Fibroblast of pulmonary artery (primary cell): ENCODE results near the gene AMMECR1L.

ENCODE experiments used
- DNase-seq: peaks from one replicate; pipeline ENCODE4 v3.0.0-alpha.2; 2010; ENCODE audit warnings: low read depth
- H3K4me3 ChIP-seq: replicated peaks from 2 replicates; pipeline ENCODE4 v1.5.1; 2011; ENCODE audit warnings: low read depth, mild to moderate bottlenecking, control low read depth, low read length, moderate library complexity
- TF ChIP-seq, protein P1 (sequence below): IDR thresholded peaks from 2 replicates; pipeline ENCODE4 v1.5.1; 2011; ENCODE audit warnings: mild to moderate bottlenecking, control low read depth, low read length, inconsistent platforms; ENCODE audit errors: missing control alignments

Gene AMMECR1L

DNA sequence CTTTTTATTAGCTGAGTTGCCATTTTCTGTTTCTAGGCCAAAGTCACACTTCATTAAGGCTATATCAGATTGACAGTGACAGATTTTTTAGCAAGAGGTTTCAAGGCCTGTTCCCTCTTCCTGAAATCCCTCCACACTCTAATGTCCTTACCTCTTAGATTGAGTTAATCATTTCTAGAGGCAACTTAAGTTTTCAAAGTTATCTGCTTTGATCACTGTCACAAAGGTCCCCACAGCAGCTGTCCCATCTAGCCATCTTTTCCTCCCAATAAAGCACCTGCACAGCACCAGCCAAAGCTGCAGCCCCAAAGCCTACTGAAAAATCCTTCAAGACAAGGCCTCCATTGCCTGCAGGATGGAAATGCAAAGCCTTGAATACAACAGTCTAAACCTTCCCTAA lies 13.4 kb downstream of the AMMECR1L start:
- no peak for DNase-seq
- TF ChIP-seq, protein P1, sequence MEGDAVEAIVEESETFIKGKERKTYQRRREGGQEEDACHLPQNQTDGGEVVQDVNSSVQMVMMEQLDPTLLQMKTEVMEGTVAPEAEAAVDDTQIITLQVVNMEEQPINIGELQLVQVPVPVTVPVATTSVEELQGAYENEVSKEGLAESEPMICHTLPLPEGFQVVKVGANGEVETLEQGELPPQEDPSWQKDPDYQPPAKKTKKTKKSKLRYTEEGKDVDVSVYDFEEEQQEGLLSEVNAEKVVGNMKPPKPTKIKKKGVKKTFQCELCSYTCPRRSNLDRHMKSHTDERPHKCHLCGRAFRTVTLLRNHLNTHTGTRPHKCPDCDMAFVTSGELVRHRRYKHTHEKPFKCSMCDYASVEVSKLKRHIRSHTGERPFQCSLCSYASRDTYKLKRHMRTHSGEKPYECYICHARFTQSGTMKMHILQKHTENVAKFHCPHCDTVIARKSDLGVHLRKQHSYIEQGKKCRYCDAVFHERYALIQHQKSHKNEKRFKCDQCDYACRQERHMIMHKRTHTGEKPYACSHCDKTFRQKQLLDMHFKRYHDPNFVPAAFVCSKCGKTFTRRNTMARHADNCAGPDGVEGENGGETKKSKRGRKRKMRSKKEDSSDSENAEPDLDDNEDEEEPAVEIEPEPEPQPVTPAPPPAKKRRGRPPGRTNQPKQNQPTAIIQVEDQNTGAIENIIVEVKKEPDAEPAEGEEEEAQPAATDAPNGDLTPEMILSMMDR = no peak
- H3K4me3 ChIP-seq = no peak overlapping the region

DNA sequence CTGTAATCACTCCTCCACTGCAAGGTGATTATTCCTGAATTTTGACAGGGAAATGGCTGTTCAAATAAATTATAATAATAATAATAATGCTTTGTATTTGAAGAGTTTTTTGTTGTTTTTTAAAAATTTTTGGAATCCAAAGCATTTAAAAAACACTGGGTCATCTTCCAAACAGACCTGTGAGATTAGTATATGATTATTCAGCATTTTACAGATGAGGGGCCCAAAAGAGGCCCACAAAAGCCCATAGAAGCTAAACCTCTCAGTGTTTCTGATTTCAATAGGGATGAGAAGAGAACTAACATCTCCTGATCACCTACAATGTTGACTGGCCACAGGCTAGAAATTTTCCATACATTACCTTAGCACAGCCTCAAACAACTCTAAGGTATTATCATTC lies 19.8 kb downstream of the AMMECR1L start:
- TF ChIP-seq, protein P1 = no peak
- DNase-seq = no peak
- H3K4me3 ChIP-seq = no peak overlapping the region

DNA sequence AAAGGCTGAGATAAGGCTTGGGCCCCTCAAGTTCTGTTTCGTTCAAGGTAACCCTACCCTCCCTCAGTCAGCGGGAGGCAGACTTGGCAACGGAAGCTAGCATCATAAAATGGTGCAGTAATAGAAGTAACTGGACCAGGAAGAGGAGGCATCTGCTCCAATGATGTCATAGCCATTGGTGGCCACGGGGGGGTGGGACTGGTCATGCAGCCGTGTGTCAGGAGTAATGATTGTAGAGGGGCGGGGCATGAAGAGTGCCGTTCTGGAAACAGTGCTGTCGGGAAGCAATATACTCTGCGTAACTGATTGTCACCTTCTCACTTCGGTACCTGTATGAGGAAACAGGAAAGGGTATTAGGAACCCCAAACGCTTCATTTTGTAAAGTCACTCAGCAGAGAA lies 20.9 kb downstream of the AMMECR1L start:
- no peak overlapping the region for H3K4me3 ChIP-seq
- TF ChIP-seq, protein P1 = no peak
- DNase-seq = no peak

DNA sequence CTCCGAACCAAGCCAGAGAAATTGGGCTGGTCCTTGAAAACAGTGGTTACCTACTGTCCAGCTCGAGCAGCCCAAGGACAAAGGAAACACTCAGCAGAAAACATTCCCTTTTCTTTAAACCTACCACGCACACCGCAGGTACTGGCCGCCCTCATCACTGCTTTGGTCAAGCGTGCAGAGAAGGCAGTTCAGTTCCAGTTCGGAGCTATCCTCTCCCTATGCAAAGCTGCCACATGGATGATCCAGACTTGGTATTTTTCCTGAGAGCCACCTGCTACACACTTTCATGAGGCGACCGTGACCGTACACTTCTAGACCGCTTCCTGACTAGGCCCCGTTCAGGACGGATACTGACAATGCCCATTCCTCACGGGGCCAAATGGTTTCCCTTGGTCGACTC lies 23.5 kb downstream of the AMMECR1L start:
- TF ChIP-seq, protein P1 = no peak
- no peak overlapping the region for H3K4me3 ChIP-seq

DNA sequence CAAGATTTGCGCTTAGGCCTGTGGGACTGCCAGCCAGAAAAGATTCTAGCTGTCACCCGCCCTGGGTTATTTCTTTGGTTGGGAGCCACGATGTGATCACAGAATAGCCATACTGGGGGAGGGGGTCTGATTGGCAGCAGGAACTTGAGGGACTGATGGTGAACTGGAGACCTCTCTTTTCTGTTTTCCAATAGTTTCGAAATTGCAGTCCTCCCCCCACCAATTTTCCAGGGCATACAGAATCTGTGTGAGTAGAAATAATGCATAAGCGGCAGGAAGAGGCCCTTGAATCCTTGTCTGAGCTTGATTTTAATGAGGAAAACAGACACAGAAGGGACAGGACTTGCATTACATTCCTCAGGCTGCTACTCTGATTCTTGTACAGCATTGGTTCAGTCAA lies 25.6 kb downstream of the AMMECR1L start:
- no peak overlapping the region for H3K4me3 ChIP-seq
- DNase-seq = no peak
- TF ChIP-seq, protein P1 = no peak

More for the DNA sequence above, 23.5 kb downstream of the AMMECR1L start:
- no peak for DNase-seq

DNA sequence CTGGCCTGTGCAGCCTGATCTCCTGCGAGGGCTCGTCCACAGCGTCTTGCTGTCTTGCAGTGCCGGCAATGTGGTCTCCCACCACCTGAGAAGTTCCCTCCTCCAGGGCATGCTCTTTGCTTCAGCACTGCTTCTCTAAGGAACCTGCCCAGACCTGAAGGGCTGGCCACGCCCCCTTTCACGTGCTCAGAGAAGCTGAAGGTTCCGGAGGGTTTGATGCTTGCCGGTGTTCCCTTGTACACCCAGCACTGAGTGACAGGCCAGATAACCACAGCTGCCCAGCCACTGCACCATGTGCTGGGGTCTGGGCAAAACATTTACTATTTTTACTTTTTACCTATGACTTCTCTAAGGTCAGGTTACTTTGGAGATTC lies 26.1 kb downstream of the AMMECR1L start:
- no peak for DNase-seq
- H3K4me3 ChIP-seq = no peak overlapping the region
- TF ChIP-seq, protein P1 = no peak

DNA sequence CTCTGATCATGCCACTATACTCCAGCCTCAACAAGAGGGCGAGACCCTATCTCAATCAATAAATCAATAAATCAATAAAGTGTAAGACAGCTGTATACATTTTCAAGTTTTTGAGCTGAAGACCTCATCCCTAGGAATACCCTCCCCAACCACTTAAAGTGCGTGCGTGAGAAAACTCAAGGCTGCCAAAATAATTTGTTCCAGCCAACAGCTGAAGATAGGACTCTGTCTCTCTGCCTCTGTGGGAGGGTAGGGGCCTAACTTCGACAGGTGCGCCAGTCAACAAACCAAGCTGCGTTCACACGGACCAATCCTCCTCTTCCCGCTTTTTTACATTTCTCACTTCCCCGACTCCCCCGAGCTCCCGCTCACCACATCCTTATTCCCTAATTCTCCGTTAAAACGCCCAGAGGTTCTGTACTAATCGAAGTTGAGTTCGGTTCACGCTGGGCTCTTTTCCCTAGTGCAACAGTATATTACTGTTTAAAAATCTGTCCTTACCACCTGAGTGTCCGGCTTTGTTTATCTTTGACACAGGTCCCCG lies 28.4 kb downstream of the AMMECR1L start:
- DNase-seq = no peak
- H3K4me3 ChIP-seq = peak overlapping the region; percentile 74
- TF ChIP-seq, protein P1 = no peak
